Stimulated activated CD4-positive, alpha-beta T cell treated with anti-CD3 and anti-CD28 coated beads, Interleukin-1b, Interleukin-23, amount 100 ng/mL, for 1 hour (primary cell): Measurements from ENCODE around the gene MORN1.

Source experiments
- DNase-seq, 2 donors: peaks; one replicate each; pipeline ENCODE4 v3.0.0-alpha.2; 2020; ENCODE audit warnings: low read depth in 2 of 2

The MORN1 gene

GRCh38 chr1:2352341-2352896 is 38.9 kb downstream of the MORN1 start:
- no peak for DNase-seq

DNA sequence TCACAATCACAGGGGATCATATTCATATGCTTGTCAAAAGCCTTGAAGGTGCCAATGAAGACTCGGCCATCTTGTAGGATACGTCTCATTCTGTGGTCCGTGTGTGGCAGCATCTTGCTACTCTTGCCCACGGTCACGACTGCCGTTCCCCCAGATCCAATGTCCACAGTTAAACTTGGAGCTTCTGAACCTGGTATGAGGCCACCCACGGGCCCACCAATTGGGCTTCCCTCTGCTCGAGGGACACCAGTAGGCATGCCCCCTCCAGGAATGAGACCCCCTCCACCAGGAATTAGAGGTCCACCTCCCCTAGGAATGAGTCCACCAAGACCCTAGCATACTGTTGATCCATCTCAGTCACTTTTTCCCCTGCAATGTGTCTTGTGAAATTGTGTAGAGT is 39.6 kb downstream of the MORN1 start:
- no peak for DNase-seq

DNA sequence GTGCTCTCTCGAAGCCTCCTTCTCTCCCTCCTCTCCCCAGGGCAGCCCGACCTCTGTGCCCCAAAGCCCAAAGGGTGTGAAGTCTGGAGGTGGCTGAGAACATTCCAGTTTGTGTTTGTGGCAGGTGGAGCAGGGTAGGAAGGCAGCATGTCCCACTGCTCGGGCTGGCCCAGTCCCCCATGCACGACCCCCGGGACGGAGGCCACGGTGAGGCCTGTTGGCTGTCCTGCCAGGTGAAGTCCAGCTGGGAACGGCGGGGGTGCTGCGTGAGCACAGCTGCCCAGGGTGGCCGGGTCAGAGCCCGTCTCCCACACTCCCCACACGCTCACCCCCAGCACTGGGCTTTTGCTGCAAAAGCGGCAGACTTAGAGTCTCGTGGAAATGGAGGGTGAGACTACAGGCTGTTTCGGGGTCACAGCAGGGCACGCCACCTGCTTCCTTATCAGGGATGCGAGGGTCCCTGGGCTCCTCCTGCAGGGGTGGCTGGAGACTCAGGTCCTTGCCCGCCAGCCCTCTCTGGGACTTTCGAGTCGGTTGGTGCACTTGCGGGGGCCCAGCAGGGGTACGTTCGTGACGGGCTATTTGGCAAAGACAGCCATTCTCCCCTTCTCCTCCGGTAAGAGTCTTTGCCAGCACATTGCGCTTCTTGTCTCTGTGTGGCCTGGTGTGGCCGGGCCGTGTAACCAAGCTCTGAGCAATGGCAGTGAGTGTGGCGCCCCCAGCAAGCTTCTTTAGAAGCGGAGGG is 40.3 kb downstream of the MORN1 start:
- no peak for DNase-seq

DNA sequence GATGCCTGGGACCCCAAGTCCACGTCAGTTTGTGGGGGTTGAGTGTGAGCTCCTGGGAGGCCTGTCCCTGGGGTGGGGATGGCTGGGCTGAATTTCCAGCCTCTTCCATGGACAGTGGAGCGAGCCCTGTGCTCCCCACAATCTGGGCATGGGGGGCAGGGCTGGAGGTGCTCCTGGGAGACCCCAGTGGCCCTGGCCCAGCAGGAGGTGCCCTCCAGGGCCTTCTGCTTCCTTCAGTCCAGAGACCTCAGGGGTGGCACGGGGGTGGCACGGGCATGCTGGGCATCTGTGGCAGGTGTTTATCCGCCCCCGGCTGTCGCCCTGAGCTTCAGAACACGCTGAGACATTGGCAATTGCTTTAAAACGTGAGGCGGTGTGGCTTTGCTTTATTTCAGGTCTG is 40.9 kb downstream of the MORN1 start:
- DNase-seq = no peak

DNA sequence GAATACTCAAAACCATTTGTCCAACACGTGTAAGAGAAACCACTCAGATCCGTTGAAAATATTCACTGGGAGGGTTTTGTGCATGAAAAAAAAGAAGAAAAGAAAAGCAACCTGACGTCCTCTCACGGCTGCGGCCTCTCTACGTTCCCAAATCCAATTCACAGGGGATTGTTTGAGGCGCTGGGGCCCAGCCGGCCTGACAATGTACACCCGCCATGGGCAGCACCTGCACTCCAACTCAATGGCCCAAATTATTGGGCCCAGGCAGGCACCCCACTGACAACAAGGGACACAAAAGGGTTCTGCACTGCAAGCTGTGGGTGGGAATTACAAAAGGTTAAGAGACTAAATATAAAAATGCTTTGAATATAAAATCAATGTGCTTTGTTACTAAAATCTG is 41.5 kb downstream of the MORN1 start:
- DNase-seq = no peak

GRCh38 chr1:2348346-2349325 is 42.7 kb downstream of the MORN1 start:
- no peak for DNase-seq

GRCh38 chr1:2347896-2348295 is 43.5 kb downstream of the MORN1 start:
- DNase-seq = no peak

DNA sequence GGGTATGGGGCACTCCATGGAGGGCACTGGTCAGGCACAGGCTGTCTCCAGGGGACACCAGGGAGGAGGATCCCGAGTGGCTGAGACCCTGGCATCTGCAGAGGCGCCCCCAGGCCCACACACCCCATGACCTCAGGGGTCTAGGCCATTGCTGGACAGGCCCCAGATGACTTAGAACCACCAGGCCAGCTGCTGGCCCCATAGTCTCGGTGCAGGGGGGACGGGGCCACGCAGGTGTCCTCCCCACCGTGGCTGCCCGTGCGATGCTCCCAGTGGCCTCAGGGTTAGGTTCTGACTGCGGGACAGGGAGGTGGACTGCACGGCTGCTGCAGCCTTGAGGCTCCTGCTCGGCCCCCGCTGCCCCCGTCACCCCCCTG is 44.0 kb downstream of the MORN1 start:
- DNase-seq = no peak

- no peak for DNase-seq
Observed at GRCh38 chr1:2346691-2347408, 44.5 kb downstream of the MORN1 start.

DNA sequence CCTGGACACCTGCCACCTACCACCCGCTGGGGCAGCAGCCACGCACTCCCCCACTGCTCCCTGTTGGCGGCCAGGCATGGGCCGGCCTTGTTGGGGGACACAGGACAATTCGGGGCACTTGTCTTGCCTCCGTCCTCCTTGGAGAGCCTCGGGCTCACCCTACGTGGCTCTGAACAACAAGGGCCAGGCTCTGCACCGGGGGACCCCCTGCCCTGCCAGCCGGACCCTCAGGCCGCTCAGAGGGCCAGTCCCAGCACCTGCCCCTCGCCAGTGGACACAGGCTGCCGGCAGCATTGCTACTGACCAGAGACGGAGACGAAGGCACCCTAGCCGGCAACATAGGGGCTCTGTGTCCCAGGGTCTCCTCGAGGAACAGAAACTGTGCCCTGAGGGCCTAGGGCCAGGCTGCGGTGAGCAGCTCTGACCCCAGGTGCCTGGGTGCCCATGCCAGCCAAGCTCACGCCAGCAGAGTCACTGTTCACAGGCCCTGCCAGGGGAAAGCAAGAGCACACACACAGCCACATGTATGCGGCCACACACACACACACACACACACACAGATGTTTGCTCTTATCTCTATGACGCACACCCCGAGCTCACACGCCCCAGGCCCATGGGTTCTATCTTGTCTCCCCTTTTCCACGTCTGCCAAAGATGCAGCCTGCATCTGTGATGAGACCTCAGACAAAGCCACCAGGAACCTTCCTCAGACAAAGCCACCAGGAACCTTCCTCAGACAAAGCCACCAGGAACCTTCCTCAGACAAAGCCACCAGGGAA is 45.9 kb downstream of the MORN1 start:
- no peak for DNase-seq

DNA sequence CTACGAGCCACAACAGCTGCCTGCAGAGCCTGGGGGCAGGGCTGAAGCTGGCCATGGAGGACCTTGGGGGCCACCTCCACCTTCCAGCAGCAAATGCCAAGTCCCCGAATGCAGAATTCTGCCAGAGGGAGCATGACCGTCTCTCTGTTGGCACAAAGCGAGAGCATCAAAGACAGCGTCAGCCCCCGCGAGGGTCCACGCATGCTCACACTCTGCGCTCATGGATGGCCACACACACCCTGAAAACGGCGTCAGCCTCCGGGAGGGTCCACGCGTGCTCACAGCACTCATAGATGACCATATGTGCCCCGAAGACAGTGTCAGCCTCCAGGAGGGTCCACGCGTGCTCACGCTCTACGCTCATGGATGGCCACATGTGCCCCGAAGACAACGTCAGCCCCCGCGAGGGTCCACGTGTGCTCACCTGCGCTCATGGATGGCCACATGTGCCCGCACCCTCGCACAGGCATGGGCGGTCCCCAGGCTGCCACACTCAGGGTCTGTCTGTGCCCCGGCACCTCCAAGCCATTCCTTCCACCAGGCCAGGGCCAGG is 46.5 kb downstream of the MORN1 start:
- no peak for DNase-seq

DNA sequence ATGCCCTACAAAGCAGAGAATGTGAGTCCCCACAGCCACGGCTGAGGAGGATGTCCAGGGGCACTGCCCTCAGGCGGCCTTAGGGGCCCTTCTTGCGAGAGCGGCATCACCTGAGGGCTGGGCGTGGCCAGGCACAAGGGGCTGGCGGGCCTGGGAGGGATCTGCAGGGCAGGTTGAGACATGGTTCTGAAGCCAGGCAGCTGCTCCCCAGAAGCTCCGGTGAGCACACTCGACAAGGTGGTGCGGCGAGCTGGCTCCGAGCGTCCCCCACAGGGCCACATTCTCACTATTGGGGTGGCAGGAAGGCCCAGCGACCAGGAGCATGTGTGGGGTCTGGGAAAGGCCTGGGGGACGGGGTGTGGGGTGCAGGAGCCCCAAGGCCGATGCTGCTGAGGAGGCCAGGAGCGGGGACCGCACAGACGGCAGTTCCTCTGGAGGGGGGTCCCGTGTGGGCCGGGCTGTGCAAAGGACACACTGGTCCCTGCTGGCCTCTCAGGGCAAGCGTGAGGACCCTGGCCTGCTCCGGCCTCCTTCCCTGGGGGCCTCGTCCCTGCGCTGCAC is 47.2 kb downstream of the MORN1 start:
- DNase-seq = no peak

GRCh38 chr1:2343023-2343935 is 48.1 kb downstream of the MORN1 start:
- no peak for DNase-seq

GRCh38 chr1:2342384-2343022 is 48.9 kb downstream of the MORN1 start:
- DNase-seq = no peak

DNA sequence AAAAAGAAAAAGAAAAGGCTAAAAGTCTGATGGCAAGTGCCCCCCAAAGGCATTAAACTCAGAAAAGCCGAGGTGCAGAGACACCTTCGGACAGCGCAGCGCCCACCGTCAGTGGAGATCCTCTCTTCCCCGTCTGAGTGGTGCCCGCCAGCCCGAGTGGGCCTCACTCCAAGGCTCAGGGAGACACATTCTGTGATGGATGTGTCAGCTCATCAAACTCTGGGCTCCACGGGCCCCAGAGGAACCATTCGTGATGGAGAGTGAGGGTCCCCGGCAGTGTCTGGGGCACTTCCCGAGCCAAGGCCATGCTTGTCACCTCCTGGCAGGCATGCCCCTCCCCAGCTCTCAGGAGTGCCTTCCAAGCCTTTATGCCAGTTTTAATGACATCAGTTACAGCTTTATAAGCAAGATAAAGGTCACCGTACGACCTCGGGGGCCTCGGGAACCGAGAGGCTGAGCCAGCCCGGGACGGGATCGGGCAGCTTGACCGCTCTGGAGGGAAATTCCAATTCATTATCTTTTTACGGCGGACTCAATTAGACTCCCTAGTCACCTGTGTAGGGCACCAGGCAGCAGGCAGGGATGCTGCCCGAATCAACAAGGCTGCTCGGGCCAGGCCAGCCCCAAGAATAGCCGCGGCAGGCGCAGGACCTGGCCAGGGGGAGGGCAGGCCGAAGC is 49.5 kb downstream of the MORN1 start:
- no peak for DNase-seq

DNA sequence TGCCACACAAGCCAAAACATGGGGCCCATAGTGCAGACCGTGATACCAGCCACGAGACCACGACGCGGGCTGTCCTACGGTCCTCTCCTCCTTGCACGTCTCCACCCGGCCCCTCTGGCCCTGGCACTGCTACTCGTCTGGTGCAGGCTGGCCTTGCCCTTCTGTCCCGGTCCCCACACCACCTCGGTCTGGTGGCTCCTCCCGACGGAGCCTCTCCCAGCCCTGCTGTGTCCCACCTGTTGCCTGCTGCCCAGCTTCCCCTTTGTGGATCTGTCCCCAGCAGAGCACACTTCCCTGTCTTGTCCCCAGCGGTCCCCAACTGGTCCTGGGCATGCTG is 50.5 kb downstream of the MORN1 start:
- no peak for DNase-seq

GRCh38 chr1:2340086-2340917 is 51.1 kb downstream of the MORN1 start:
- no peak for DNase-seq
